ENCODE results near the gene SUPT6H.

DNA sequence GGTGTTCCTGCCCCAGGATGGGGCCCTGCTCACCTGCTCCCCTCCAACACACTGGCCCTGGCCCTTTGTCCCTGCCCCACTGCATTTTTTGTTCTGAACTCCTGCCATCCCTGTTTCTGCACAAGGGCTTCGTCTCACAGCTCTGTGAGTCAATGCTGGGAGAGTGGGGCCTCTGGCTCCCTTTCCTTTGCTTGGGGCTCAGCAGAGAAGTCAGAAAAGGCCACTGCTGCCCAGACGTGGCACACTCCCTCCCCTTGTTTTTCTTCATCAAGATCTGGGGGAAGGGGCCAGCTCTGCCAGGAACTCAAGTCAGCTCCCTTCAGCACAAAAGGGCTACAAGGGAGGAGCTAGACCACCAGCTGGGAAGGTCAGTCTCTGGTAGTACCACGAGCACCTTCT lies 40.7 kb downstream of the SUPT6H start:
- TF ChIP-seq, protein P1, sequence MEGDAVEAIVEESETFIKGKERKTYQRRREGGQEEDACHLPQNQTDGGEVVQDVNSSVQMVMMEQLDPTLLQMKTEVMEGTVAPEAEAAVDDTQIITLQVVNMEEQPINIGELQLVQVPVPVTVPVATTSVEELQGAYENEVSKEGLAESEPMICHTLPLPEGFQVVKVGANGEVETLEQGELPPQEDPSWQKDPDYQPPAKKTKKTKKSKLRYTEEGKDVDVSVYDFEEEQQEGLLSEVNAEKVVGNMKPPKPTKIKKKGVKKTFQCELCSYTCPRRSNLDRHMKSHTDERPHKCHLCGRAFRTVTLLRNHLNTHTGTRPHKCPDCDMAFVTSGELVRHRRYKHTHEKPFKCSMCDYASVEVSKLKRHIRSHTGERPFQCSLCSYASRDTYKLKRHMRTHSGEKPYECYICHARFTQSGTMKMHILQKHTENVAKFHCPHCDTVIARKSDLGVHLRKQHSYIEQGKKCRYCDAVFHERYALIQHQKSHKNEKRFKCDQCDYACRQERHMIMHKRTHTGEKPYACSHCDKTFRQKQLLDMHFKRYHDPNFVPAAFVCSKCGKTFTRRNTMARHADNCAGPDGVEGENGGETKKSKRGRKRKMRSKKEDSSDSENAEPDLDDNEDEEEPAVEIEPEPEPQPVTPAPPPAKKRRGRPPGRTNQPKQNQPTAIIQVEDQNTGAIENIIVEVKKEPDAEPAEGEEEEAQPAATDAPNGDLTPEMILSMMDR (conservative IDR thresholded peaks at IDR 0.05; ENCODE audit: low read depth, low read length) = no peak
- TF ChIP-seq RFX5 (IDR thresholded peaks at IDR 0.05; ENCODE audit: low read depth, low read length) (no peak), POLR2A (IDR thresholded peaks at IDR 0.05; ENCODE audit: low read depth, low read length) (no peak), RAD21 (IDR thresholded peaks at IDR 0.05; ENCODE audit: low read length) (no peak), MXI1 (IDR thresholded peaks at IDR 0.05; ENCODE audit: borderline replicate concordance, low read depth, low read length) (no peak), CHD1 (IDR thresholded peaks at IDR 0.05; ENCODE audit: low read depth, low read length) (no peak), NFE2L2 (IDR thresholded peaks at IDR 0.05; ENCODE audit: low read depth, low read length) (no peak)
- TF ChIP-seq, protein P2, sequence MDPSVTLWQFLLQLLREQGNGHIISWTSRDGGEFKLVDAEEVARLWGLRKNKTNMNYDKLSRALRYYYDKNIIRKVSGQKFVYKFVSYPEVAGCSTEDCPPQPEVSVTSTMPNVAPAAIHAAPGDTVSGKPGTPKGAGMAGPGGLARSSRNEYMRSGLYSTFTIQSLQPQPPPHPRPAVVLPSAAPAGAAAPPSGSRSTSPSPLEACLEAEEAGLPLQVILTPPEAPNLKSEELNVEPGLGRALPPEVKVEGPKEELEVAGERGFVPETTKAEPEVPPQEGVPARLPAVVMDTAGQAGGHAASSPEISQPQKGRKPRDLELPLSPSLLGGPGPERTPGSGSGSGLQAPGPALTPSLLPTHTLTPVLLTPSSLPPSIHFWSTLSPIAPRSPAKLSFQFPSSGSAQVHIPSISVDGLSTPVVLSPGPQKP (IDR thresholded peaks at IDR 0.05; ENCODE audit: borderline replicate concordance, low read depth, low read length) = no peak
- TF ChIP-seq, protein P3, sequence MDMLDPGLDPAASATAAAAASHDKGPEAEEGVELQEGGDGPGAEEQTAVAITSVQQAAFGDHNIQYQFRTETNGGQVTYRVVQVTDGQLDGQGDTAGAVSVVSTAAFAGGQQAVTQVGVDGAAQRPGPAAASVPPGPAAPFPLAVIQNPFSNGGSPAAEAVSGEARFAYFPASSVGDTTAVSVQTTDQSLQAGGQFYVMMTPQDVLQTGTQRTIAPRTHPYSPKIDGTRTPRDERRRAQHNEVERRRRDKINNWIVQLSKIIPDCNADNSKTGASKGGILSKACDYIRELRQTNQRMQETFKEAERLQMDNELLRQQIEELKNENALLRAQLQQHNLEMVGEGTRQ (IDR thresholded peaks at IDR 0.05; ENCODE audit: low read depth, low read length) = no peak

All from IMR-90 (cell line).